HG02763 (cell line): ENCODE results near the gene PDPK1.

Experiments
- ATAC-seq: cut with Tn5 transposase; IDR thresholded peaks from one replicate; pipeline ENCODE4 v1.9.1; 2021; ENCODE audit warnings: mild to moderate bottlenecking, moderate library complexity; ENCODE audit not compliant: unreplicated experiment

The PDPK1 gene

DNA sequence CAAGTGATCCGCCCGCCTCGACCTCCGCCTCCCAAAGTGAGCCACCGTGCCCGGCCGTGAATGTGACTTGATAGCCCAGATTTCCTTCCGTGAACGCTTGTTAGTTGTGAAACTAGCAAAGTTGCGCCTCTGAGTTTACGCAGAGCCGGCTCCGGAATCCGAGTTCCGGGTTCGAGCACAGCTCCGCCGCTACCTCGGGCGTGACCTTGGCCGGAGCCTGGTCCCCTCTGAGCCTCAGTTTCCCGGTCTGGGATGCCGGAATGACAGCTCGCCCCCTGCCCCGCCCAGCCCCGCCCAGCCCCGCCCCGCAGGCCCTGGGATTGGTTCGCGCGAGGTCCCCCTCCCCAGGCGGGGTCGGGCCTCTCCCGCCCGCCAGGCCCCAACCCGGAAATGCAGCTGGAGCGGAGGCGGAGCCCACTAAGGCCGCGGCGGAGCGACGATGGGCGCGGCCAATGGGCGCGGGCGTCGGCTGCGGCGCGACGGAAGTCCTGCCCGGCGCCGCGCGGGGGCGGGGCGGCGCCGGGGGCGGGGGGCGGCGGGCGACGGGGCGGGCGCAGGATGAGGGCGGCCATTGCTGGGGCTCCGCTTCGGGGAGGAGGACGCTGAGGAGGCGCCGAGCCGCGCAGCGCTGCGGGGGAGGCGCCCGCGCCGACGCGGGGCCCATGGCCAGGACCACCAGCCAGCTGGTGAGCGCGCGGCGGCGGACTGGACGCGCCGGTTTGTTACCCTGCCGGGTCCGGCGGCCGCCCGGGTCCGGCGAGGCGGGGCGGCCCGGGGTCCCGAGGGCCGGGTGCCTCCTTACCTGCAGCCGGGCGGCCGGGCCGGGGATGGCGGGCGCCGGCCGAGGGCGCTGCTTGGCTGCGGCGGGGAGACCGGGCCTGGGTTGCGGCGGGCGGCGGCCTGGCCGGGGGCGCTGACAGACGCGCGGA is at the start of gene PDPK1:
PDPK1 (plus strand) TSS at position 571 of the 929 bp plus-strand sequence; CDS start at position 663, 92 bp downstream.
- ATAC-seq = peak; percentile 90

DNA sequence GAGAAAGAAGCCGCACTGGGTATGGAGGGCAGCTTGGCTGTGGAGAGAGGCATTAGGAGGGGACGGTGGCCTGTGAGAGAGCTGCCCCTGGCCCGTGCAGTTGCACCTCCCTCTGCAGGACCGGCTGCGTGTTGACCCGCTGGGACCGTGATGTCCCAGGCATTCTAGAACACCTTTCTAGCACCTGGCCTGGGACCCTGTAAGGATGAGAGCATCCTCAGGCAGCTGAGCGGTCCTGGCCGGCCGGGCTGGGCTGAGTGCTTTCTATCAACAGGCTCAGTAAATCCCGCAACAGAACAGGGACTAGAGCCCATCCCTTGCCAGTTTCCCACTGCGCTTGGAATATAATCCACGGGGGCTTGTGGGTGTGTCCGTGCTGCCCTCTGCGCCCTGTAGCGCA is 48.2 kb upstream of the PDPK1 start:
- no peak for ATAC-seq

DNA sequence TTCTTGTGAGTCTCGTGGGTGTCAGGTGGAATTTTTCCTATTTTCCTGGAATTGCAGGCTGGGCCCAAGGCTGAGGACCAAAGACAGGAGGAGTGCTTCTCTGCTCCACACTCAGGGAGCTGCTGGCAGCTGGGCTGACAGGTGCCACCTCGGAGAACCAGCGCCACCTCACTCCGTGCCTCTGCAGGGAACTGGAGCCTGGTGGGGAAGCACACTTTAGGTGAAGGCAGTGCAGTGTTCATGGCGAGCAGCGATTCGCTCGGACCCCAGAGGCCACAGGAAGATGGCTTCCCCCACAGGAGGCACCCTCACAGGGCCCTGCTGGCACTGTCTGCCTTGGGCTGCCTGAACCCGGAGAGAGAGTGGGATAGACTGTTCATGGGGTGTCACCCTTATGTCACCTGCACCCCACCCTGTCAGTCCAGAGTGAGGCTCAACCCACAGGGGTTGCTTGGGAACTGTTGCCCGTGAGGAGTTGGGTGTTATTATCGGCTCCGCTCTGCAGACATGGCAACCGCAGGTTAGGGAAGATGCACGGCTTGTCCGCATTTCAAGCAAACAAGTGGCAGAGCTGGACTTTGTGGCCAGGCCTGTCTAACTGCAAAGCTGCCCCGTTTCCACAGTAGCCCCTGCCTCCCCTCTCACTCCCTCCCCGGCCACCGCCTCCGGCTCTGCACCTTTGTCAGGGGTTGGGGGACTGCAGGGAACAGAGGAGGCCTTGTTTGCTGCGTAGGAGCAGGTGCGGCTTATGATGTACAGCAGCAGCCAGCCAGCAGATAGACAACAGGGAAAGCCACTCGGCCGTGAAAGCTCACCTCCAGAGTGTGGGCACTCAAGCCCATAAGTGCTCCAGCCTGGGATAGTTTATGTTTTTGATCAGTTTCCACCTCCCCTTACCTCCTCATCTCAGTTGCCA is 47.4 kb upstream of the PDPK1 start:
- ATAC-seq = no peak

DNA sequence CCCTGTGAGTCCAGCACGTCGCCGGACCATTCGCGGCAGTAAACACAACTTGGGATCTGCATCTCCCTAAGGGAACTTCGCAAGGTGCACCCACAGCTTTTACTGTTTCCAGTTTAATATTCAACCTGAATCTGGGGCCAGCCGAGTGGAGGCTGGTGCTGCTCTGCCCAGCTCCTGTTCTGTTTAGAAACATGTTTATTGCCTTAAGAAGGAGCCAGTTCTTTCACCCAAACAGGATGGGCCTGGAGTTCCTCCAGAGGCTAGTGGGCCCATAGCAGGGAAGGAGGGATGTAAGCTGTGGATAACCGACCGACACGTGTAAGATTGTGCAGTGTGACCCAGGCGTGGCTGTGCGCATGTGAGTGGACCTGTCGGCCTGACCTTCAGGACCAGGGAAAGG is 45.5 kb upstream of the PDPK1 start:
- ATAC-seq = no peak

DNA sequence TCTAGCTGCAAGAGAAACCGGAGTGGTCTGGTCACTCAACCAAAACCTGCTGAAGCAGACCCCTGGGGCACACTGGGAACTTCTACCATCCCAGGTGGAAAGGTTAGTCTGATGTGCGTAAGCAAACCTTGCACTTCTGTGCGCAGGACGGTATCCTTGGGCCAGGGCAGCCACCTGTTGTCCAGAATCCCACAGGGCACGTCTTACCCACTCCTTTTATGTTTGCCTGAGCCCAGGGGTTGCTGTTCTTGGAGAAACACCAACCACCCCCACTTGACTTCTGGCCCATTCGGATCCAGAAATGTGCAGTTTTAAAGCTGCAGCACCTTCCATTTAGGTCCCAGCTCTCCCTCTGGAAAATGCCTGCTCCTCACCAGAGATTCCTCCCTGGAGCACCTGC is 44.2 kb upstream of the PDPK1 start:
- ATAC-seq = no peak

DNA sequence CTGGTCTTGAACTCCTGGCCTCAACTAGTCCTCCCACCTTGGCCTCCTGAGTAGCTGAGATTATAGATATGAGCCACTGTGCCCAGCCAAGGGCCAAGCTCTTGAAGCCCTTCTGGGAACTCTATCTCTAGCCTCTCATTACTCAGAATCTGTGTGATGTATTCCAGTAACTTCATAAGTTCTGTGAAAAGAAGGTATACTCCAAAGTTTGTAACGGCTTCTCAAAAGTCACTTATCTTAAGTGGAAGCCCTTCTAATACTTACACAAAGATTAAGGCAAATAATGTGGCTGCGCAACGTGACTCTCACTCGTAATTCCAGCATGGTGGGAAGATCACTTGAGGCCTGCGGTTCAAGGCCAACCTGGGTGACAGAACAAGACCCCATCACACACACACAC is 43.2 kb upstream of the PDPK1 start:
- ATAC-seq = no peak

DNA sequence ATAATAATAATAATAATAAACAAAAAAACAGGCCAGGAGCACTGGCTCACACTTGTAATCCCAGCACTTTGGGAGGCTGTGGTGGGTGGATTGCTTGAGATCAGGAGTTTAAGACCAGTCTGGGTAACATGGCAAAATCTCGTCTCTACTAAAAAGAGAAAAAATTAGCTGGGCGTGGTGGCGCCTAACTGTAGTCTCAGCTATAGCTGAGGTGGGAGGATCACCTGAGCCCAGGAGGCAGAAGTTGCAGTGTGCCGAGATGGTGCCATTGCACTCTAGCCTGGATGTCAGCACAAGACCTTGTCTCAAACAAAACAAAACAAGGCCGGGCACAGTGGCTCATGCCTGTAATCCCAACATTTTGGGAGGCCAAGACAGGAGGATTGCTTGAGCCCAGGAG is 42.8 kb upstream of the PDPK1 start:
- ATAC-seq = no peak

DNA sequence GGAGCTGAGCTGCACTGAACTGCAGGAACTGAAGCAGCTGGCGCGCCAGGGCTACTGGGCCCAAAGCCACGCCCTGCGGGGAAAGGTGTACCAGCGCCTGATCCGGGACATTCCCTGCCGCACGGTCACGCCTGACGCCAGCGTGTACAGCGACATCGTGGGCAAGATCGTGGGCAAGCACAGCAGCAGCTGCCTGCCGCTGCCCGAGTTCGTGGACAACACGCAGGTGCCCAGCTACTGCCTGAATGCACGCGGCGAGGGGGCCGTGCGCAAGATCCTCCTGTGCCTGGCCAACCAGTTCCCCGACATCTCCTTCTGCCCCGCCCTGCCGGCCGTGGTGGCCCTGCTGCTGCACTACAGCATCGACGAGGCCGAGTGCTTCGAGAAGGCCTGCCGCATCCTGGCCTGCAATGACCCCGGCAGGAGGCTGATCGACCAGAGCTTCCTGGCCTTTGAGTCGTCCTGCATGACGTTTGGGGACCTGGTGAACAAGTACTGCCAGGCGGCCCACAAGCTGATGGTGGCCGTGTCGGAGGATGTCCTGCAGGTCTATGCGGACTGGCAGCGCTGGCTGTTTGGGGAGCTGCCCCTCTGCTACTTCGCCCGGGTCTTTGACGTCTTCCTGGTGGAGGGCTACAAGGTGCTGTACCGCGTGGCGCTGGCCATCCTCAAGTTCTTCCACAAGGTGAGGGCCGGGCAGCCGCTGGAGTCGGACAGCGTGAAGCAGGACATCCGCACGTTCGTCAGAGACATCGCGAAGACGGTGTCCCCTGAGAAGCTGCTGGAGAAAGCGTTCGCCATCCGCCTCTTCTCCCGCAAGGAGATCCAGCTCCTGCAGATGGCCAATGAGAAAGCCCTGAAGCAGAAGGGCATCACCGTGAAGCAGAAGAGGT is 41.4 kb upstream of the PDPK1 start:
- no peak for ATAC-seq

DNA sequence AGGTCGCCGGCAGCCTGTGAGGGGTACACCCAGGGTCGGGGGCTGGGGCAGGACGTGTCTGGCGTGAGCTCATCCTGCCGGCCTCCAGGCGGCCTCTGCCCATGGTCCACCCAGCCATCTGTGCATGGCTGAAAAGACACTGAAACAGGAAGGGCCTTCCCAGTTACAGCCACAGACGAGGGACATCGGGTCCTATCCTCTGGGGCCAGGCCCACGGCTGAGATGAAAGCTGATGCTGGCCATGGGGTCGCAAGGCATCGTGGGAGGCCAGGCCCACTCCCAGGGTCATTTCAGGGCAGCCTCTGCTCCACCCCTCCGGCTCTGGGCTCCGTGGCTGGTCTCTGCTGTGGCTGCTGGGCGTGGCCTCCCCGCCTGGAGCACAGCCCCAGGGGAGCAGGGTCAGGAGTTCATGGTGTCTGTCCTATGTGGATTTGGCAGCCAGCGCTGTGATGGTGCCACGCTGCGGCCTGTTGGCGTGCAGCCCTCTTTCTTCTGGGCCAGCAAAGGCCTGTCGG is 40.6 kb upstream of the PDPK1 start:
- no peak for ATAC-seq

DNA sequence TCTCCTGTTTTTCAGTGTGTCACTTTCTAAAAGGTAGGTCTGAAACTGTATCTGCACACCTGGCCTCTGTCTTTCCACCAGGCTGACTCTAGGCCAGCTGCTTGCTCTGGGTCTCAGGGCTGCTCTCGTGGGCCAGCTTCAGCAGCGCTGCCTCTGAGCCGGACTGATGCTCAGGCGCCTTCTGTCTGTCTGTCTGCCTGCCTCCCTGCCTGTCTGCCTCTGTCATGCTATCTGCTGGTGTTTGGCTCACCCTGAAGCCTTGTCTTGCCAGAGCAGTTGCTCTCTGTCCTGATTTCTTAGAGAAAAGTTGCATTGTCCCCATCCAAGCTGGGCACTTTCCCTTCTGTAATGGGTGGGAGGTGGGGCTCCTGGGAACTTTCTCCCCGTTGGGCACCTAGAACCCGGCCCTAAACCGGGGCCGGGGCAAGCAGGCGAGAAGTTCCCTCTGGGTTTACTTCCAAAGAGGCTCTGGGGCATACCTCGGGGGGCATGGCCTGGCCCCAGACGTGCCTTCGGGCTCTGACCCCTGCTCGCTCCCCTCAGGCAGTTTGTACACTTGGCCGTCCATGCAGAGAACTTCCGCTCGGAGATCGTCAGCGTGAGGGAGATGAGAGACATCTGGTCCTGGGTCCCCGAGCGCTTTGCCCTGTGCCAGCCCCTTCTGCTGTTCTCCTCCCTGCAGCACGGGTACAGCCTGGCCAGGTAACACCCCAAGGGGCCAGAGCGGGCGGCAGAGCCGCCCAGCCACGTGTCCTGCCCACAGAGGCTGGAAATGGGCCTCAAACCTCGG is 39.9 kb upstream of the PDPK1 start:
- no peak for ATAC-seq

DNA sequence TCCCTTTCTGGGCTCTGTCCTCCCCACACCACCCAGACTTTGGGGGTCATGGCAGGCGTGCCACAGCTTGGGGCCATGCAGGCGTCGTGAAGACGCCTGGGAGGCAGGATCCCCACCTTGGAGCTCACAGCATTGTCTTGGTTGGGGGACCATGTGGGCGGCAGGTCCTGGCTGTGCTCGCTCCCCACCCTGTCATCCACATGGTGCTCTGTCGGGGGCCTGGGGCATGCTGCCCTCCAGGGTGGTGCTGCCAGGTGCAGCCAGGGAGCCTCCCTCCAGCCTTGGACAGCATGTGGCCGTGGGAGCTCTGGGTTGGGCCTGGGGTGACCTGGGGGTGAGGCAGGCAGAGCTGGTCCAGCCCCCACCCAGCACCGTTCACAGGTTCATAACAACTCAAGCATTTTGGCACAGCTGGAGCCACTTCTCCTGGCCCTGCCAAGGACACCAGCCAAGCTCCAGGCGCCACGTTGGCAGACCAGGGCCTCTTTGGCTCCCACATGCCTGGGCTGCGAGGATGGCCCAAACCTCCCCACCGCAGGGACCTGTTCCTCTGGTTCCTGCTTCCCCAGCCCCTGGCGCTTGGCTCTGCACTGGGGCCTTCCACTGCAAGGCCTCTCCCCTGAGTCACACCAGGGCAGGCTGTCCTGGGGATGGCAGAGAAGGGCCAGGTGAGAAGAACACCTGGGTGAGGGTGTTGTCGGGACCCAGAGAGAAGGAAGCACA is 39.1 kb upstream of the PDPK1 start:
- no peak for ATAC-seq

DNA sequence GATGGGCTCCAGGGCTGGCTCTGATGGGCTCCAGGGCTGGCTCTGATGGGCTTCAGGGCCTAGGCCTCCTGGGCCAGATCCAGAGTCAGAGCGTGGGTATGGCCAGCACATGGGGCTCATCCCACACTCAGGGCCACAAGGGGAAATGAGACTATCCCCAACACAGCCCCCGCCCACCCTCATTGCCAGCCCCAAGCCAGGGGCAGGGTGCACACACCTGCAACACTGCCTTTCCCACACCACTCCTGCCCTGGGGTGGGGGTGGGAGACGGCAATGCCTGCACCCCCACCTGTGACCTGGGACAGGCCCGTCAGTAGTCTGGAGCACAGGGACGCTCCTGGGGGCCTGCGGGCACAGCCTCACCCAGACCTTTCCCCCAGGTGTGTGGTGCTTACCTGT is 38.4 kb upstream of the PDPK1 start:
- no peak for ATAC-seq

DNA sequence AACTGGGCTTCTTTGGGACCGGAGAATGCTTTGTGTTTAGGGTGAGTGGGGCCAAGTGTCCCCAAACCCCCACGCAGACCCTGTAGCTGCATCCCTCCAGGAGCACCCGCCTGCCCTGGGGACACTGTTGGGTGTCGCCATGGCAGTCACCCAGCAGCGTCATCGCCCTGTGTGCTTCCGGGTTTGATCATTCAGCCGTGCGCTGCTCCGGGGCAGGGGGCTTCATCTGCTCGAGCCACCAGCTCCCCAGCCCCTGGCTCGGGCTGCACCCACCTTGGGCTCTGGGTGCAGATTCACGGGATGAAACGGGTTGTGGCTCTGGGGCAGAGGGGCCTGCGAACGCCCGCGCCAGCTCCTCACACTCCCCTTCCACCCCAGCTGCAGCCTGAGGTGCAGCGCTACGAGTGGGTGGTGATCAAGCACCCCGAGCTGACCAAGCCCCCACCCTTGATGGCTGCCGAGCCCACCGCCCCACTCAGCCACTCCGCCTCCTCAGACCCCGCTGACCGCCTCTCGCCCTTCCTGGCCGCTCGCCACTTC is 37.9 kb upstream of the PDPK1 start:
- ATAC-seq = no peak

DNA sequence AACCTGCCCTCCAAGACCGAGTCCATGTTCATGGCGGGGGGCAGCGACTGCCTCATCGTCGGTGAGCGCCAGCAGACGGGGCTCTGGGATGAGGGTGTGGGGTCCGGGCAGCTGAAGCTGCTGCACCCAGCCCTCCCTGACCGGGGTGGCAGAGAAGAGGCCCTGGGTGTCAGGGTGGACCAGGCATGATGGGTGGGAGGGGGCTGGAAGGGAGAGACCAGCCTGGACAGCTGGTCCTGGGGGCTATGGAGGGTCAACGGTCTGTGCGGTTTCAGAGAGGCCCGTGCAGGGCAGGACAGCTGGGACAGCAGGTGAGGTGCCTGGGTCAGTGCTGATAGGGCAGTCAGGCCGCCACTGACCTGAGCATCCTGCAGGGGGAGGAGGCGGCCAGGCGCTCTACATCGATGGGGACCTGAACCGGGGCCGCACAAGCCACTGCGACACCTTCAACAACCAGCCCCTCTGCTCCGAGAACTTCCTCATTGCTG is 37.3 kb upstream of the PDPK1 start:
- no peak for ATAC-seq

DNA sequence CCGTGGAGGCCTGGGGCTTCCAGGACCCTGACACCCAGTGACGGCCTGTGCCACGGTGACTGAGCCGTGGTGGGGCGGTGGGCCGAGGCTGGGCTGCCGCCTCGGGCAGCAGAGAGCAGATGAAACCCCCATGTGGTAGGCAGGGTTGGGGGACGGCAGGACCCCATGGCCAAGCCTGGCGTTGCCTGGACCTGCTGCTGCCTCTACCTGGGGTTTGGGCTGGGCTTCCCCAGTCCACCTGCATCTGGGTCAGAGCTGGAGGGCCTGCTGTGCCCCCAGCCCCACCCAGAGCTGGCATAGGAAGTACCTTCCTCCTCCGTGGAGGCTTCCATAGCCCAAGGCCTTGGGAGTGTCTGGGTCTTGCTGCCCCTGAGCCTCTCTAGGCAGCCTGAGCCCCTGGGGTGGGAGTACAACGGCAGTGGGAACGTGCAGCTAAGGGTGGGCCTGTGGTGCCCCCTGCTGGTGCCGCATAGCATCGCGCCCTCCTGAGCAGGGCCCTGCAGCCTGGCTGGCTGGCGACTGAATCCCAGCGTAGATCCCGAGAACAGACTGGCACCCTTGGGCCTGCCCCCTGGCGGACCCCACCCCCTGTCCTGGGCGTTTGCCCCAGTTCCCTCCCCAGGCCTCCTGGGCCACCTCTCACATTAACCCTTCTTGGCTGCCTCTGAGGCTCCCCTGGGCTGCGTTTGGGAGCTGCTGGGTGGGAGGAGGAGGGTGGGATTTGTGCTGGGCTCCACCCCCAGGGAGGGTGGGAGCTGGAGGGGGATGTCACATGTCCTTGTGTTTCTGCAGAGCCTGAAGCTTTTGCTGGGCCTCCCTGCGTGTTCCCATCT is 36.7 kb upstream of the PDPK1 start:
- ATAC-seq = peak; percentile 63

DNA sequence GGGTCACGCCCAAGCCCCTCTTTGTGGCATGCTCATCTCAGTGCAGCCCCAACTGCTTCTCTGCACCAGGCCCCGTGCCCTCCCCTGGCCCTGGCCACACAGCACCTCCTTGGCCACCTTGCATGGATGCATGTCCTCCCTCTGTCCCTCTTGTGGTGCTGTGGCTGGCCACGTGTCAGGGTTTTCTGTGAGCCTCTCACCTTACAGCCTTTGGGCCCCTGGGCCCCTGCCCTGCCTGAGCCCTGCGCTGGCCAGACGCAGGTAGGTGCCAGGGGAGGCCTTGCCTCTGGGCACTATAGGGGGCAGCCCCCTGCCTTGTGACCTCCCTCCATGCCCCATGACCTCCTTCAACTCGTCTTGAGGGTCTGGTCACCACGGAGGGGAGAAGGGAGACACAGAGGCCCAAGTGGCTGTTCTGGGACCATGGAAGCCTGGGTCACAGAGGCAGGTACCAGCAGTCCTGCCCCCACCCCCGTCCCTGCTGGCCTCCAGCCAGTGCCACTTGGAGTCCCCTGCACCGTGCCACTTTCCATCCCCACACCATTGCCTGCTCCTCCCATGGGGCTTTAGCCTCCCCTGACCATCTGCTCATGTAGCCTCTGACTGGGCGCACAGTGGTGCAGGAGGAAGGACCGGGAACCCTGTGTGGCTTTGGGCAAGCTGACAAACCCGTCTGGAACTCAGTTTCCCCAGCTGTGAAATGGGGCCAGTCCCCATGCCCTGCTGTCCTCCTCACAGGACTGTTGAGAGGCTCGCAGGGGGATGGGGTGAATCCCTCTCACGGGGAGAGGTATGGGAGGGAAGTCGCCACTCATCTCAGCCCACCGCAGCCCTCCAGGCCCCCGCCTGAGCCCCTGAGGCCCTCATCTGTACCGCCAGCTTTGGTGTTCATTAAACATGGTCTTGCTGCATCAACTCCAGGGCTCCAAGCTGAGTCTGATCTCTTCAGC is 35.6 kb upstream of the PDPK1 start:
- ATAC-seq = no peak

DNA sequence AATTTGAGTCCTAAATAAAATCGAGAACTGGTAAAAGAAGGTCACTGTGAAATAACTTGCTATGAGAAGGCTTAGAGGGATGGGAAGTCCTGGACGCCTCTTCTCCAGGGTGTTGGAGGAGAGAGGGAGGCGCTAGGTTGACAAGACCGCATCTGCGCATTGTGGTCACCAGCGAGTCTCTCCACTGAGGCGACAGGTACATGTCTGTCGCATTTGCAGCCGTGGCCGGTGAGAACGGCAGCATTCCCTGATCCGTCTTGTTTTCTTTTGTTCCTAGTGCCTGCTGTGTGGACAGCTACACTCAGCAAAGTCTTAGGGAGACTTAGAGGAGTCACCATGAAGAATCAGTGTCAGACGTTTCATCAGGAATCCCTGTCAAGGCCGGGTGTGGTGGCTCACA is 32.1 kb upstream of the PDPK1 start:
- ATAC-seq = no peak
